ENCODE results near the gene ARF4.
A peak's percentile ranks its signal among the peaks of the same experiment; 100 is the strongest.

The ARF4 gene

DNA sequence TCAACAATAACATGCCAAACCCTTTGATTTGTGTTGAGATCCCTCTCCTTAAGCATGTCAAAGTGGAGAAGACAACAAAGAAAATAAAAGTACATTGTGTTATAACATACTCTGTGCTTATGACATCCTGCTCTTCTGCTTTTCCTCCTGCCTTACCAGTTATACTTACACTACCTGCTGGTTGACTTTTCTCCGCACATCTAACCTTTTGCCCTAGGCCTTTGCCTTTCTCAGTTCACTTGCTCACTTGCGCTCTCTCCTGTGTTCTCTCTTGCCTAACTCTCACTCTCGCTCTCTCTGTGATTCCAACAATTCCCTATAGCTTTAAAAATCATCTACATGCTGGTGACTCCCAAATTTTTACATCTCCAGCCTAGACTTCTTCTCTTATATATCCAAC, 58.7 kb downstream of the ARF4 start:
- TF ChIP-seq ZFX (IDR thresholded peaks at IDR 0.05) (no peak), CTCF (conservative IDR thresholded peaks at IDR 0.05) (no peak)
- no peak overlapping the region for H3K27ac ChIP-seq

DNA sequence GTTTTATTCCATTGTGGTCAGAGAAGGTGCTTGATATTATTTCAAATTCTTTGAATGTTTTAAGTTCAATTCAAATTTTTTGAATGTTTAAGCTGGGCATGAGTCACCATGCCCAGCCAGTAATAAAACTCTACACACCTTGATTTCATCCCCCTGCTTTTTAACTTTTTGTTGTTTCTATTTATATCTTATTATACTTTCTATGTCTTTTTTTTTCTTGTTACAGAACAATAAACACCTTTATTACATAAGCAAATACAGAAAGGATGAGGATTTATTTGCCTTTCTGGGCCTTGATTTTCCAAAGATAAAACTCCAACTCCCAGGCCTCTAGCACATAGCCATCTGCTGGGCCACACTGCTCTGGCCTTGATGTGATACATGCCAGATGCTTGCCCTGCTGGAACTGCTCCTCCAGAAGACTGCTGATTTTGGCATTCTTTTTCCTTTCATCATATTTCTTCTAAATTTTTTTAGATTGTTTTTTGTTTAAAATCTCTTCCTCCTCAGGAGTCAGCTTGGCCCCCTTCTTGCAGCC, 67.0 kb downstream of the ARF4 start:
- peak overlapping the region; percentile 63 for H3K27ac ChIP-seq
- TF ChIP-seq CTCF (conservative IDR thresholded peaks at IDR 0.05) = no peak
- no peak for TF ChIP-seq ZFX (IDR thresholded peaks at IDR 0.05)
